ENCODE results near the gene FAM120B. TPM values are rescaled to one million over a fixed set of nuclear protein-coding genes. Genes with fewer than 3 reads are reported as not detected.

FAM120B gene
- total and polyA plus RNA-seq, 2 experiments from 2014 or later, result 7.2 to 16.7 TPM

- TF ChIP-seq REST (IDR thresholded peaks at IDR 0.05; ENCODE audit: unreplicated experiment) (no peak), JUNB (IDR thresholded peaks at IDR 0.05; ENCODE audit: unreplicated experiment) (no peak)
These were observed 110.5 kb downstream of the FAM120B start (continued) for GRCh38 chr6:170416959-170417606.

- no peaks in the 10 kb centered on the region for H3K27me3 ChIP-seq (ENCODE audit: insufficient read depth)
- no peaks in the 10 kb centered on the region for H3K36me3 Mint-ChIP-seq (ENCODE audit: low read depth)
- H3K36me3 ChIP-seq (ENCODE audit: insufficient read depth), result no peaks in the 10 kb centered on the region
- H3K79me2 ChIP-seq (replicated peaks; ENCODE audit: insufficient read depth), result no peaks in the 10 kb centered on the region
- H3K4me3 Mint-ChIP-seq, result no peak overlapping the region
- H3F3A ChIP-seq (replicated peaks; ENCODE audit: low read depth), result no peaks in the 10 kb centered on the region
- ATAC-seq (no peak), DNase-seq (ENCODE audit: low spot score) (no peak)
- H3K4me3 ChIP-seq, result no peak overlapping the region
- no peaks in the 10 kb centered on the region for H3K9me3 Mint-ChIP-seq
- no peaks in the 10 kb centered on the region for H4K20me1 ChIP-seq (replicated peaks; ENCODE audit: insufficient read depth)
- no peaks in the 10 kb centered on the region for H3K9me2 ChIP-seq (ENCODE audit: insufficient read depth)
- no peak overlapping the region for H3K4me2 ChIP-seq
- no peaks in the 10 kb centered on the region for H3K4me1 ChIP-seq (ENCODE audit: insufficient read depth)
- peaks cover 11% of the 10 kb centered on the region for H3K27me3 Mint-ChIP-seq (ENCODE audit: insufficient read depth, low read depth, poor library complexity)
- no peak overlapping the region for H3K27ac Mint-ChIP-seq
- peaks cover 12% of the 10 kb centered on the region for H3K4me1 Mint-ChIP-seq
- no peak overlapping the region for H2AFZ ChIP-seq
- no peak overlapping the region for H3K27ac ChIP-seq (ENCODE audit: low read depth)
- TF ChIP-seq POLR2AphosphoS5 (IDR thresholded peaks at IDR 0.05; ENCODE audit: low read depth) (no peak), NANOG (IDR thresholded peaks at IDR 0.05; ENCODE audit: borderline replicate concordance) (no peak), EZH2phosphoT487 (IDR thresholded peaks at IDR 0.05; ENCODE audit: unreplicated experiment) (no peak), ETS1 (IDR thresholded peaks at IDR 0.05) (no peak), EZH2 (IDR thresholded peaks at IDR 0.05; ENCODE audit: low read depth, unreplicated experiment) (no peak), STAT1 (IDR thresholded peaks at IDR 0.05; ENCODE audit: unreplicated experiment) (no peak), REST (IDR thresholded peaks at IDR 0.05; ENCODE audit: unreplicated experiment) (no peak), ZNF462 (CRISPR knock-in tag; IDR thresholded peaks at IDR 0.05) (no peak)
These were observed 111.3 kb downstream of the FAM120B start for GRCh38 chr6:170417881-170418280.

All from GM23338 (cell line).